Hematopoietic multipotent progenitor cell treated with erythropoietin and hydrocortisone succinate and interleukin-3 and kit ligand, for 15 days (in vitro differentiated cells): ENCODE measurements around the gene ETDA.
"Not testable (repeated sequence)": the region's sequence is repeated elsewhere in the genome, so short reads cannot be mapped to it uniquely, and the experiment has no call there.

Experiments used
- DNase-seq: peaks from one replicate; pipeline ENCODE4 v3.0.0-alpha.2; 2015; ENCODE audit warnings: low spot score

Gene ETDA

DNA sequence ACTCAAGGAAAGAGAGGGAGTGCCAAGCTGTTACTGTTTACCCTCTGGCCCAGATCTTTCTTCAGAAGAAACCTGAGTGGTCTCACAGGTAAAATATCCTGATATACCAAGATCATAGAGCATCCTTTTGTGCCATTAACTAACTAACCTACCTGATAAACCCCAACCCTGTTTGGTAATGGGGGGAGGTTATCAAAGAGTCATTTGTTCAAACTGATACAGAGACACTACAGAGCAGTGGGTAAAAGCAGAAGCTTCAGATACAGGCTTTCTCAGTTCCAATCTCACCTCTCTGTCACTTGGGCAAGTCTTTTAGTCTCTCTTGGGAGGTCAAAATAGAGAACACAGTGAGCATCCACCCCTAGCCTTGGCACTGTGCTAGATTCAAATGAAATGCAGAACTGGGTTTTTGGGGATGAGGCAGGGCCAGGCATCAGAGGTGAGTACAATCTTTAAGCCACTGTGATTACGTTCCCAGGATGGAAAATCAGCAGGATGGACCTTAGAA, at the start of gene ETDA:
Gene ETDA, plus strand, starts transcription at position 51 of the 508 bp plus-strand sequence. CDS start 1,216 bp downstream, outside the sequence.
- not testable (repeated sequence) for DNase-seq

DNA sequence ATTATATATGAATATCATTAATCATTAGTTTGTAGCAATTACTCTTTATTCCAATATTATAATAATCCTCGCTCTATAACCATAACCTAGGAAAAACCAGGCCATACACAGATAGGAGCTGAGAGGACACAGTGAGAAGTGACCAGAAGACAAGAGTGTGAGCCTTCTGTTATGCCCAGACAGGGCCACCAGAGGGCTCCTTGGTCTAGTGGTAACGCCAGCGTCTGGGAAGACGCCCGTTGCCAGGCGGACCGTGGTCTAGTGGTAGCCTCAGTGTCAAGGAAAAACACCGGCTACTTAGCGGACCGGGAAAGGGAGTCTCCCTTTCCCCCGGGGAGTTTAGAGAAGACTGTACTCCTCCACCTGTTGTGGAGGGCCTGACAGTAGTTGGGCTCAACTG, 45.4 kb upstream of the ETDA start:
- DNase-seq: not testable (repeated sequence)

DNA sequence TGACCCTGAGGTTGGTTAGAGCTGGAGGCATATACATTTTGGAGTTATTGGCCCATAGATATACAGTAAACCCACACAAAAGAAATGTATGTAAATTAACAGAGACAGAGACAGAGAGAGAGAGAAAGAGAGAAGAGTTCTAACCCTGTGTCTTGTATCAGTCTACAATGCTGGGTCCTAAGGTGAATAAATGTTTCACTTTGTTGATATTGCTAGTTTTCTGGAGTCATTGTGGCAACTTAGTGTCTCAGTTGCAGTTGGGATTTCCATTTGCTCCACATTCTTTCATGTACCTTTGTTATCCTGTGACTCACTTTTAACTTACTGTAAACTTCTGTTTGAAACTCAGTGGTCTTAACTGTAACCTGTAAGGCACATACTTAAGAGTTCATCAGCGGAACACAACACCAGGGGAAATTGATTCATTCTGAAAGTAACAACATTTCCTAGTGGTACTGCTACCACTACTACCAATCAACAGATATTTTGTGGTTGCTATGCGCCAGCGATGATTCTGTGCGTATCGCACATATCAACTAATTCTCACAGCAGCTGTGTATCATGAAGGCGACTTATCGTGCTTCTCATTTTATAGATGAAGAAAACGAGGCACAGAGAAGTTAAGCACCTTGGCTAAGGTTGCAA, 38.5 kb upstream of the ETDA start:
- DNase-seq: no peak

DNA sequence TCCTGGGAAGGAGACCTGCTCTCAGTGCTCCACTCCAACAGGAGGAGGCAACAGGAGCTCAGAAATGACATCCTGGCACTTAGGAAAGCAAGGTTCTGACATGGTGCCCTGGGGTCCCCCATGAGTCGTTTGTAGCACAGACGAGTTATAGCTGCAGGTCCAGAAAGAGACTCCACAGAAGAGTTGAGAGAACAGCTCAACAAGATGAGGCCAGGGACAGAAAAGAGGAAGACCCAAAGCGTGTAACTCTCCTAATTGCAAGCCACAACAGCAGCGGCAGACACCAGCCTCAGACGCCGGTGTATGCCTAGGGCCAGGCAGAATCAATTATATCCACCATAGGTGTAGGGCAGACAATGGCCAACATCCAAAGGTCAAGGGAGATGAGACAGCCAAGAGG, 5.9 kb upstream of the ETDA start:
- not testable (repeated sequence) for DNase-seq

DNA sequence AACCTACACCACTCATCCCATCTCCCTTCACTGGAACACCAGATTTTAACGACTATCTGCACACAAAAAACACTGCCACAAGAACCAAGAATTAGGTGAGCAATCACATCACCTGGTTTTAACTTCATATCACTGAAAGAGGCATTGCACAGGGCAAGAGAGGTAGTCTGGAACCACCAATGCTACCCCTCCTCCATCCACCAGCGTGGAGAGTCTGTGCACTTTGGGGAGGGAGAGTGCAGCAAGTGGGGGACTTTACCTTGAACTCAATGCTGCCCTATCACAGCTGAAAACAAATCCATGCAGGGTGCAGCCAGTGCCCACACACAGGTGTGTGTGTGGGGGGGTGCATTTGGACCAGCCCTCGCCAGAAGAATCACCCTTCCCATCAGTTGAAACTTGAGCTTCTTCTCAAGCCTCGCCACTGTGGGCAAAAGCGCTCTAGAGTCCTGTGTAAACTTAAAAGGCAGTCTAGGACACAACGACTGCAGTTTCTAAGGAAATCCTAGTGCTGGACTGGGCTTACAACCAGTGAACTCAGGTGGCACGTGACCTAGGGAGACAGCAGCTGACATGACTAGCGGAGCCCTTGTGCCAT, 4.3 kb downstream of the ETDA start:
- DNase-seq: not testable (repeated sequence)

DNA sequence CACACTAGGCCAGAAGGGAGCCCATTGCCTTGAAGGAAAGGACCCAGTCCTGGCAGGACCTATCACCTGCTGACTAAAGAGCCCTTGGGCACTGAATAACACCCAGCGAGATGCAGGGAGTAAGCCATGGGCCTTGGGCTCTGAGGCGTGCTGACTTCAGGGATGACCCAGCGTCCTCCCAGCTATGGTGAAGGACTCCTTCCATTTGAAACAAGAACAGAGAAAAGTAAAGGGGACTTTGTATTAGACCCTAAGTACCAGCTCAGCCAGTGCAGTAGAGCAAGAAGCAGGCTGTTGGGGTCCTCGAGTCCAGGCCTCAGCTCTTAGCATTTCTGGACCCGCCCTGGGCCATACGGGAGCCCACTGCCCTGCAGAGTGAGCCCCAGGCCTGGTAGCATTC, 5.1 kb downstream of the ETDA start:
- DNase-seq: no peak

DNA sequence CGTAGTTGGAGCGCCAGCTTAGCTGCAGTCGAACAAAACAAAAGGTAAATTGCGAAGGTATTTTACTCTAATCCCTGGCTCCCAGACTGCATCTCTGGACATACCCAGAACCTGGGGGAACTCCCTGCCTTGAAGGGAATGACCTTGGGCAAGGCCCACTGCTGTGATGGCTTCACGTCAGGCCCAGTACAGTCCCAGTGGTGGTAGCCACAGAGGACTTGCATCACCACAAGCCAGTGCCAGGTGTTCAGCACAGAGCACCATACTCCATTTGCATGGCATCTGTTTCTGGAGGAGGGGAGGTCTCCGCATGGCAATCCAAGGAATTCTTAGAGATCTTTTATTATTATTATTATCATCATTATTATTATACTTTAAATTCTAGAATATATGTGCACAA, 5.6 kb downstream of the ETDA start:
- DNase-seq: no peak

DNA sequence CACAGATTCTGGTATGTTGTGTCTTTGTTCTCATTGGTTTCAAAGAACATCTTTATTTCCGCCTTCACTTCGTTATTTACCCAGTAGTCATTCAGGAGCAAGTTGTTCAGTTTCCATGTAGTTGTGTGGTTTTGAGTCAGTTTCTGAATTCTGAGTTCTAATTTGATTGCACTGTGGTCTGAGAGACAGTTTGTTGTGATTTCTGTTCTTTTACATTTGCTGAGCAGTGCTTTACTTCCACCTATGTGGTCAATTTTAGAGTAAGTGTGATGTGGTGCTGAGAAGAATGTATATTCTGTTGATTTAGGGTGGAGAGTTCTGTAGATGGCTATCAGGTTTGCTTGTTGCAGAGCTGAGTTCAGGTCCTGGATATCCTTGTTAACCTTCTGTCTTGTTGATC, 9.1 kb downstream of the ETDA start:
- not testable (repeated sequence) for DNase-seq

DNA sequence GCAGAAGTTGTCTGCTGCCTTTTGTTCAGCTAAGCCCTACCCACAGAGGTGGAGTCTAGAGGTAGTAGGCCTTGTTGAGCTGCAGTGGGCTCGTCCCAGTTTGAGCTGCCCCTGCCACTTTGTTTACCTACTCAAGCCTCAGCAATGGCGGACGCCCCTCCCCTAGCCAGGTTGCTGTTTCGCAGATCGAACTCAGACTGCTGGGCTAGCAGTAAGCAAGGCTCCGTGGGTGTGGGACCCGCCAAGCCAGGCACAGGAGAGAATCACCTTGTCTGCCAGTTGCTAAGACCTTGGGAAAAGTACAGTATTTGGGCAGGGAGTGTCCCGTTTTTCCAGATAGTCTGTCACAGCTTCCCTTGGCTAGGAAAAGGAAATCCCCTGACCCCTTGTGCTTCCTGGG, 11.5 kb downstream of the ETDA start:
- DNase-seq: not testable (repeated sequence)

DNA sequence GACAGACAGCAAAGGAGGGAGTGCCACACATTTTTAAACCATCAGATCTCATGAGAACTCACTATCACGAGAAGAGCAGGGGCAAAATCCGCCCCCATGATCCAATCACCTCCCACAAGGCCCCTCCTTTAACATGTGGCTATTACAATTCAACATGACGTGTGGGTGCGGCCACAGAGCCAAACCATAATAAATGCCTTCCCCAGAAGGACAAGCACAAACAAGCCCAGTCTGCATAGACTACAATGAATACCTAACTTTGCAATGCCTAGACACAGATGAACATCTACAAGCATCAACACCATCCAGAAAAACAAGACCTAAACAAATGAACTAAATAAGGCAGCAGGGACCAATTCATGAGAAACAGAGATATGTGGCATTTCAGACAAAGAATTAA, 12.3 kb downstream of the ETDA start:
- DNase-seq: no peak

DNA sequence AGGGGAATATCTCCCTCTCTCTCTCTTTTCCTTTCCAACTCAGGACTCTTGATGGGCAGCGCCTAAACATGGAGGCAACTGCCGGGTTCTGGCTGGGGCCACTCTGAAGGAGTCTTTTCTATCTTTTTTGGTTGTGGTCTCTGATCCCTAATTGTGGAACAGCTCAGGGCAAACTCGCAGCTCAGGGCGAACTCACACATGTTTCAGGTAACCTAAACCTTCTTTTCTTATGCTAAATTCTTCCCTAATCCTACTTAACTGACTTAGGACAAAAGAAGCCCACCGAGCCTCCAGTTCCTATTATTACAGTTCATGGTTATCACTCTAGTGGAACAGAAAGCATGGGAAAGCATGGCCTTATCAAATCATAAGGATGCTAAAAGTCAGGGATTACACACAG, 21.3 kb downstream of the ETDA start:
- DNase-seq: no peak

DNA sequence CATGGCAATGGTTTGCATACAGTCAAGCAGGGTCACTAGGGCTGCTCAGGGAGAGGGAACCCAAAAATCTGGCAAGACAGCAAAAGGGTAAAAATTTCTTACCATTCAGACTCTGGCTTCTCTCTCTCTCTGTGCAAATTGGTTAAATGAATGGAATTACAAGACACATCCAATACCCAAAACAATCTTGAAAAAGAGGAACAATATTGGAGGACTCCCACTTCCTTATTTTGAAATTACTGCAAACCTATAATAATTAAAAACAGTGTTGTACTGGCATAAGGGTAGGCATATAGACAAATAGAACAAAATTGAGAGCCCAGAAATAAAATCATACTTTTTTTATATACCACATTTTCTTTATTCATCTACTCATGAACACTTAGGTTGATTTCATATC, 24.1 kb downstream of the ETDA start:
- no peak for DNase-seq

DNA sequence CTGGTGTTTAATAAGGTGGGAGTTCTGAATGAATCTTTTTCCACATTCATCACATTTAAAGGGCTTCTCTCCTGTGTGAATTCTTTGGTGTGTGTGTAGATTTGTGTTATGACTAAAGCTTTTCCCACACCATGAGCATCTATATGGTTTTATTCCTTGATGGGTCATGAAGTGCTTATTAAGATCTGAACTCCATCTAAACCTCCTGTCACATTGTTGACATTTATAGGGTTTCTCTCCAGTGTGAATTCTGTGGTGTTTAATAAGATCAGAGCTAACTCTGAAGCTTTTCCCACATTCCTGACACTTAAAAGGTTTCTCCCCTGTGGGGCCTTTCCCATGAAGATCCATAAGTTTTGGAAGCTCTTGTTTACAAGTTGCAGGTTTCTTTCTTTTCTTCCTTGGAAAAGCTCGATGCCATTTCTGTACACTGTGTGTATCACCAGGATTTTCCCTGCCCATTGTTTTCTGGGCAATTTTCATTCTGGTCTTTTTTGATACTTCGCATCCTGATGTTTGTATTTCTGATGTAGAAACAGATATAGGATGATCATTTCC, 35.5 kb downstream of the ETDA start:
- DNase-seq: no peak

DNA sequence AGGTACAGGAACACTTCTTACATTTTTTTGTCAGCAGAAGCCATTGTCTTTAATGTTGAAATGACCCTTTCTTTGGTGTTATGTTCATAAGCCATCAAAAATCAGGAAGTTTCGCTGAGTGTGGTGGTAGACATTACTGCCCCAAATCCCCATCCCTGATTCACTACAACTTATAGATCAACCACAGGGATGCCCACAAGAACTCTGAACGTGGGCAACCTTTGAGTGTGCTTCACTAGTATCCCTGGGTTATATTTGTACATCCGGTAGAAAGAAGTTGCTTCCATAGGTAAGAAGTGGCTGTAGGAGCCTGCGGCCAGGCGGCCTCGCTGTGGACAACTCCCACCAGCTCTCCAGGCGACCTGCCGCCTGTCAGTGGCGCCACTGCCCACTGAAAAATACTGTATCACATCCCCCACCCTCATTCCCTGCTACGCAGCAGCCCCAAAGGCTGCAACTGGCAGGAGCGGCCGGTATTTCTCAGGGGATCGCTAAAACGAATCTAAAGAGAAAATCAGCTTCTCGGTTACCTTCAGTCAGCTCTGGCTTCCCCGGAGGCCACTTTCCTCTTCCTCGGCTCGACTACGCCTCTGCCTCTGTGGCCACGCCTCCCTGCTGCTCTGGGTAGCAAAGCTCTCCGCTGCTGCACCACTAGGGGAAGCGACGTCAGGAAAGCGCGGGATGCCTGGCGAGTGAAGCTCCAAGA, 43.5 kb downstream of the ETDA start:
- no peak for DNase-seq

DNA sequence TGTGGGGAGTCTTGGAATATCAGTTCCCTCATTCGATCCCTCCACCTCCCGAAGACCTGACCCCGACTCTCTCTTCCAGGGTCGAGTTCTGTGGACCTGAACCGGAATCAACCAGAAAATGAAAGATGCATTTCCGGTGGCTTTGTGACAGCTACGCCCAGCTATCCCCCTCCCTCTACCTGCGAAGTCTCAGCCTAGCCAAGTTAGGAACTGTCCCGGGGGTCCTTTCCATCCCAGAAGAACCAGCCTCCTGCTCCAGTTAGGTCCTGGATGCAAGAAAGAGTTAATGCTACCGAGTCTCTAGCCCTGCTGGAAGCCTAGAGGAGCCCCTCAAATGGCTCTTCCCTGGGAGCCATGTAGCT, 44.1 kb downstream of the ETDA start:
- no peak for DNase-seq

DNA sequence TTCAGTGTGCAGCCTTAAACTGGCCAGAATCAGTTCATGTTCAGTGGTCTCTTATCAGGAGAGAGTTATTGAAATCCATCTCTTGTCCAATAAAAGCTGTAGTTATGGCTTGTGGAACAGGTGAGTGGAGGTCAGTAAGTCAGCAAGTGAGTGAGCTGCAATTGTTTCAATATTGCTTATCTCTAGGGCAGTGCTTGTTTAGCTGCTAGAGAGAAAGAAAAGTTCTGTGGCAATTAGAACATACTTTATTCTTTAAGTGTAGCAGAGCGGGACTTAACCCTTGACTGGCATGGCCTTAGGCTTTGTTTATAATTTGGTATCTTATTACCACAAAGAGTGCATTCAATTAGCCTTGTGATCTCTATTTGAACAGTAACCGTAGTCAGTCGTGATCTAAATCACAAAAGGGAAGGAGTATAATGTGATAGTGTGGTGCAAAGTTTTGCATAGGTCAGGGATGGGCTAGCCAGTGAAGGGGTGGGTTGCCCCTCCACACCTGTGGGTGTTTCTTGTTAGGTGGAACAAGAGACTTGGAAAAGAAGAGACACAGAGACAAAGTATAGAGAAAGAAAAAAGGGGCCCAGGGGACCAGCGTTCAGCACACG, 50.5 kb downstream of the ETDA start:
- no peak for DNase-seq
